Endothelial cell of umbilical vein (primary cell): ENCODE data around the gene RTL5.

ENCODE experiments used
- CTCF ChIP-seq, 2 donors: IDR thresholded peaks; 1 replicate in 1 of 2; 2 replicates in 1 of 2; pipeline ENCODE4 v1.5.1; 2011; ENCODE audit warnings: low read length in 2 of 2, mild to moderate bottlenecking in 2 of 2, moderate library complexity in 2 of 2, control low read depth in 1 of 2, inconsistent platforms in 1 of 2, low read depth in 1 of 2; ENCODE audit not compliant: insufficient read depth in 1 of 2; ENCODE audit errors: extremely low read depth in 1 of 2
- POLR2A ChIP-seq: IDR thresholded peaks from 2 replicates; pipeline ENCODE4 v1.6.1; 2012; ENCODE audit warnings: low read depth, mild to moderate bottlenecking, control low read depth, low read length
- POLR2AphosphoS5 ChIP-seq: IDR thresholded peaks from 2 replicates; pipeline ENCODE4 v1.6.1; 2012; ENCODE audit warnings: low read depth, mild to moderate bottlenecking, control low read depth, low read length, moderate library complexity; ENCODE audit not compliant: insufficient read depth

- TF ChIP-seq CTCF (IDR thresholded peaks at IDR 0.05; ENCODE audit: extremely low read depth in 1 of 2, insufficient read depth in 1 of 2, low read depth in 1 of 2, low read length in 2 of 2), result no peak
- no peak for TF ChIP-seq POLR2AphosphoS5
- TF ChIP-seq POLR2A, result no peak
These were observed 14.8 kb upstream of the RTL5 start for GRCh38 chrX:72146527-72146926.
